ENCODE data around the gene SULF2. TPM values are rescaled to one million over a fixed set of nuclear protein-coding genes. Genes with fewer than 3 reads are reported as not detected.

The SULF2 gene
- total RNA-seq, 1 experiment from 2014 or later, result 66.1 TPM

- H3K4me3 Mint-ChIP-seq (ENCODE audit: unreplicated experiment), result no peak overlapping the region
- POLR2A ChIA-PET, result no interaction called here
- no peak overlapping the region for H3K4me3 ChIP-seq (ENCODE audit: low read depth, low read length)
- BruUV-seq (replicated peaks), result no TSS peak
- H3K9me3 ChIP-seq, result no peaks in the 10 kb centered on the region
- no peak overlapping the region for H3K27ac Mint-ChIP-seq (ENCODE audit: unreplicated experiment)
- no peaks in the 10 kb centered on the region for H3K36me3 Mint-ChIP-seq (ENCODE audit: insufficient read depth, unreplicated experiment)
- intact Hi-C loops (cut with micrococcal nuclease; ENCODE audit: unreplicated experiment), result loop anchor here (10.0 kb wide), 1 partner anchor 175 kb away; no protein-coding TSS in a partner anchor
- peaks cover 5% of the 10 kb centered on the region for H3K4me1 Mint-ChIP-seq (ENCODE audit: low read depth, unreplicated experiment)
- no peak for DNase-seq
- no peaks in the 10 kb centered on the region for H3K27me3 ChIP-seq (replicated peaks; ENCODE audit: control insufficient read depth, insufficient read depth, low read length)
- CTCF ChIA-PET, result no interaction called here
- no peaks in the 10 kb centered on the region for H3K27me3 Mint-ChIP-seq (ENCODE audit: insufficient read depth, unreplicated experiment)
- no peaks in the 10 kb centered on the region for H3K36me3 ChIP-seq (ENCODE audit: control insufficient read depth, insufficient read depth, low read length)
- TF ChIP-seq CTCF (IDR thresholded peaks at IDR 0.05; ENCODE audit: insufficient read depth in 1 of 2, low read depth in 1 of 2, low read length in 1 of 2, severe bottlenecking in 1 of 2, unreplicated experiment in 1 of 2), result no peak
- H3K9me3 Mint-ChIP-seq (ENCODE audit: unreplicated experiment), result no peaks in the 10 kb centered on the region
- peaks cover 2% of the 10 kb centered on the region; the same call in 1 of the 2 replicates for H3K4me1 ChIP-seq
Observed at GRCh38 chr20:47719625-47720024, 65.7 kb downstream of the SULF2 start.

GRCh38 chr20:47719211-47719610, 66.1 kb downstream of the SULF2 start:
- ChIA-PET POLR2A (no interaction called here), CTCF (interaction anchor here (1.0 kb wide), 1 partner anchor 55 kb away, joined by 4 read pairs; no protein-coding TSS in a partner anchor)
- no peak overlapping the region for H3K4me3 ChIP-seq (ENCODE audit: low read depth, low read length)
- no peaks in the 10 kb centered on the region for H3K9me3 ChIP-seq
- H3K36me3 Mint-ChIP-seq (ENCODE audit: insufficient read depth, unreplicated experiment), result no peaks in the 10 kb centered on the region
- H3K4me3 Mint-ChIP-seq (ENCODE audit: unreplicated experiment), result no peak overlapping the region
- H3K27me3 Mint-ChIP-seq (ENCODE audit: insufficient read depth, unreplicated experiment), result no peaks in the 10 kb centered on the region
- H3K27me3 ChIP-seq (replicated peaks; ENCODE audit: control insufficient read depth, insufficient read depth, low read length), result no peaks in the 10 kb centered on the region
- H3K4me1 Mint-ChIP-seq (ENCODE audit: low read depth, unreplicated experiment), result peaks cover under 1% of the 10 kb centered on the region
- no peak overlapping the region for H3K27ac Mint-ChIP-seq (ENCODE audit: unreplicated experiment)
- no peaks in the 10 kb centered on the region for H3K4me1 ChIP-seq
- no peak for DNase-seq
- H3K9me3 Mint-ChIP-seq (ENCODE audit: unreplicated experiment), result no peaks in the 10 kb centered on the region
- TF ChIP-seq CTCF (IDR thresholded peaks at IDR 0.05; ENCODE audit: insufficient read depth in 1 of 2, low read depth in 1 of 2, low read length in 1 of 2, severe bottlenecking in 1 of 2, unreplicated experiment in 1 of 2), result no peak
- intact Hi-C loops (cut with micrococcal nuclease; ENCODE audit: unreplicated experiment), result no loop called here
- BruUV-seq (replicated peaks), result no TSS peak
- H3K36me3 ChIP-seq (ENCODE audit: control insufficient read depth, insufficient read depth, low read length), result no peaks in the 10 kb centered on the region

- Mint-ChIP-seq H3K36me3 (ENCODE audit: insufficient read depth, unreplicated experiment) (no peaks in the 10 kb centered on the region), H3K4me1 (ENCODE audit: low read depth, unreplicated experiment) (no peaks in the 10 kb centered on the region), H3K9me3 (ENCODE audit: unreplicated experiment) (no peaks in the 10 kb centered on the region), H3K4me3 (ENCODE audit: unreplicated experiment) (no peak overlapping the region), H3K27ac (ENCODE audit: unreplicated experiment) (no peak overlapping the region), H3K27me3 (ENCODE audit: insufficient read depth, unreplicated experiment) (no peaks in the 10 kb centered on the region)
- no TSS peak for BruUV-seq (replicated peaks)
- Histone ChIP-seq H3K4me3 (ENCODE audit: low read depth, low read length) (no peak overlapping the region), H3K27me3 (replicated peaks; ENCODE audit: control insufficient read depth, insufficient read depth, low read length) (no peaks in the 10 kb centered on the region), H3K9me3 (no peaks in the 10 kb centered on the region), H3K4me1 (no peaks in the 10 kb centered on the region), H3K36me3 (ENCODE audit: control insufficient read depth, insufficient read depth, low read length) (no peaks in the 10 kb centered on the region)
- ChIA-PET POLR2A (no interaction called here), CTCF (interaction anchor here (0.7 to 1.0 kb wide), 2 partner anchors 54 to 471 kb away, joined by 3 to 4 read pairs; no protein-coding TSS in a partner anchor)
- intact Hi-C loops (cut with micrococcal nuclease; ENCODE audit: unreplicated experiment), result no loop called here
- TF ChIP-seq CTCF (IDR thresholded peaks at IDR 0.05; ENCODE audit: insufficient read depth in 1 of 2, low read depth in 1 of 2, low read length in 1 of 2, severe bottlenecking in 1 of 2, unreplicated experiment in 1 of 2), result no peak
- DNase-seq, result no peak
Observed at GRCh38 chr20:47718398-47718797, 66.9 kb downstream of the SULF2 start.

Data from Caco-2 (cell line).